Stomach (tissue), 4 donors: ENCODE results near the gene SPACA7.

ENCODE experiments used
- POLR2A ChIP-seq, 4 donors: fragments of 450-650 bp; IDR thresholded peaks; one replicate each; pipeline ENCODE4 v1.6.1; 2016; ENCODE audit warnings: antibody characterized with exemption in 4 of 4, control low read depth in 2 of 4, mild to moderate bottlenecking in 1 of 4, moderate library complexity in 1 of 4
- POLR2AphosphoS5 ChIP-seq, 3 donors: sonication (generic); formaldehyde crosslinking; IDR thresholded peaks; one replicate each; pipeline ENCODE4 v1.6.1; 2016; ENCODE audit warnings: antibody characterized with exemption in 3 of 3
- TF ChIP-seq, protein P1 (sequence below), 7 experiments: fragments of 450-650 bp in 4 of 7; fragments of 200-600 bp in 3 of 7; sonication (generic) in 3 of 7; IDR thresholded peaks; one replicate each; pipeline ENCODE4 v1.5.1; 2016 to 2019; ENCODE audit warnings: antibody characterized with exemption in 7 of 7, control low read depth in 2 of 7, mild to moderate bottlenecking in 1 of 7

- TF ChIP-seq POLR2AphosphoS5 (IDR thresholded peaks at IDR 0.05) (no peak), POLR2A (IDR thresholded peaks at IDR 0.05) (no peak)
- TF ChIP-seq, protein P1, sequence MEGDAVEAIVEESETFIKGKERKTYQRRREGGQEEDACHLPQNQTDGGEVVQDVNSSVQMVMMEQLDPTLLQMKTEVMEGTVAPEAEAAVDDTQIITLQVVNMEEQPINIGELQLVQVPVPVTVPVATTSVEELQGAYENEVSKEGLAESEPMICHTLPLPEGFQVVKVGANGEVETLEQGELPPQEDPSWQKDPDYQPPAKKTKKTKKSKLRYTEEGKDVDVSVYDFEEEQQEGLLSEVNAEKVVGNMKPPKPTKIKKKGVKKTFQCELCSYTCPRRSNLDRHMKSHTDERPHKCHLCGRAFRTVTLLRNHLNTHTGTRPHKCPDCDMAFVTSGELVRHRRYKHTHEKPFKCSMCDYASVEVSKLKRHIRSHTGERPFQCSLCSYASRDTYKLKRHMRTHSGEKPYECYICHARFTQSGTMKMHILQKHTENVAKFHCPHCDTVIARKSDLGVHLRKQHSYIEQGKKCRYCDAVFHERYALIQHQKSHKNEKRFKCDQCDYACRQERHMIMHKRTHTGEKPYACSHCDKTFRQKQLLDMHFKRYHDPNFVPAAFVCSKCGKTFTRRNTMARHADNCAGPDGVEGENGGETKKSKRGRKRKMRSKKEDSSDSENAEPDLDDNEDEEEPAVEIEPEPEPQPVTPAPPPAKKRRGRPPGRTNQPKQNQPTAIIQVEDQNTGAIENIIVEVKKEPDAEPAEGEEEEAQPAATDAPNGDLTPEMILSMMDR (IDR thresholded peaks at IDR 0.05) = no peak
Observed at GRCh38 chr13:112442483-112443090, 66.4 kb downstream of the SPACA7 start.
